HG03457 (cell line): ENCODE data around the gene NUCB1.
"Not testable (repeated sequence)": the region's sequence is repeated elsewhere in the genome, so short reads cannot be mapped to it uniquely, and the experiment has no call there.

ENCODE experiments used
- ATAC-seq: cut with Tn5 transposase; IDR thresholded peaks from one replicate; pipeline ENCODE4 v1.9.1; 2021; ENCODE audit warnings: moderate number of reproducible peaks; ENCODE audit not compliant: unreplicated experiment

The NUCB1 gene

GRCh38 chr19:48874303-48875135, 25.6 kb upstream of the NUCB1 start:
- no peak for ATAC-seq

DNA sequence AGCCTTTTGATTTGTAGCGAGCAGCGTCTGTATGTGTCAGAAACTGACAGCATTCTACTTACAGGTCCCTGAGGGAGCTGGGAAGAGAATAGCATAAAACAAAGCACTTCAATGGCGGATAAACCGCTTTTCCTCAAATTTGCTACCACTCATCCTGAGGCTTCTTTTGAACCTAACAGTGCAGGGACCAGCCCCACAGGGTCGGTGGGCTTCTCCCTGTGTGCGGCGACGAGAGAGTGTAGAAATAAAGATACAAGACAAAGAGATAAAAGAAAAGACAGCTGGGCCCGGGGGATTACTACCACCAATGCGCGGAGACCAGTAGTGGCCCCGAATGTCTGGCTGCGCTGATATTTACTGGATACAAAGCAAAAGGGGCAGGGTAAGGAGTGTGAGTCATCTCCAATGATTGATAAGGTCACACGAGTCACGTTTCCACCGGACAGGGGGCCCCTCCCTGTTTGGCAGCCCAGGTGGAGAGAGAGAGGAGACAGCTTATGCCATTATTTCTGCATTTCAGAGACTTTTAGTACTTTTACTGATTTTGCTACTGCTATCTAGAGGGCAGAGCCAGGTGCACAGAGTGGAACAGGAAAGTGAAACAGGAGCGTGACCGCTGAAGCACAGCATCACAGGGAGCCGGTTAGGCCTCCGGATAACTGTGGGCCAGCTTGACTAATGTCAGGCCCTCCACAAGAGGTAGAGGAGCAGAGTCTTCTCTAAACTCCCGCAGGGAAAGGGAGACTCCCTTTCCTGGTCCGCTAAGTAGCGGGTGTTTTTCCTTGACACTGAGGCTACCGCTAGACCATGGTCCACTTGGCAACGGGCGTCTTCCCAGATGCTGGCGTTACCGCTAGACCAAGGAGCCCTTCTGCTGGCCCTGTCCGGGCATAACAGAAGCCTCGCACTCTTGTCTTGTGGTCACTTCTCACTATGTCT, 23.8 kb upstream of the NUCB1 start:
- ATAC-seq, result not testable (repeated sequence)

DNA sequence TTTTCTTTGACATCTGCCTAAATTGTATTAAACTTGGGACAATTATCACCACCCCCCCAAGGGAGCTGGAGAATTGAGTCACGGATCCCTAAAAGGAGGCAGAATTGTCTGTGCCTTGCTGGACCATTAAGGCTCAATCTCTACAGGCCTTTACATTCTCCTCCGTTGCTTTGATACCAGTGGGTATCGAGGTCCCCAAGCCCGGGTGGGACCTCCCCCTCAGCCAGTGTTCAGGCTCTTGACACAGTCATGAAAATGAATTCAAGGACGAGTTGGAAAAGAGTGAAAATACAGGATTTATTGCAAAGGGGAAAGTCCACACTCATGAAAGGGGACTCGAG, 22.3 kb upstream of the NUCB1 start:
- no peak for ATAC-seq

DNA sequence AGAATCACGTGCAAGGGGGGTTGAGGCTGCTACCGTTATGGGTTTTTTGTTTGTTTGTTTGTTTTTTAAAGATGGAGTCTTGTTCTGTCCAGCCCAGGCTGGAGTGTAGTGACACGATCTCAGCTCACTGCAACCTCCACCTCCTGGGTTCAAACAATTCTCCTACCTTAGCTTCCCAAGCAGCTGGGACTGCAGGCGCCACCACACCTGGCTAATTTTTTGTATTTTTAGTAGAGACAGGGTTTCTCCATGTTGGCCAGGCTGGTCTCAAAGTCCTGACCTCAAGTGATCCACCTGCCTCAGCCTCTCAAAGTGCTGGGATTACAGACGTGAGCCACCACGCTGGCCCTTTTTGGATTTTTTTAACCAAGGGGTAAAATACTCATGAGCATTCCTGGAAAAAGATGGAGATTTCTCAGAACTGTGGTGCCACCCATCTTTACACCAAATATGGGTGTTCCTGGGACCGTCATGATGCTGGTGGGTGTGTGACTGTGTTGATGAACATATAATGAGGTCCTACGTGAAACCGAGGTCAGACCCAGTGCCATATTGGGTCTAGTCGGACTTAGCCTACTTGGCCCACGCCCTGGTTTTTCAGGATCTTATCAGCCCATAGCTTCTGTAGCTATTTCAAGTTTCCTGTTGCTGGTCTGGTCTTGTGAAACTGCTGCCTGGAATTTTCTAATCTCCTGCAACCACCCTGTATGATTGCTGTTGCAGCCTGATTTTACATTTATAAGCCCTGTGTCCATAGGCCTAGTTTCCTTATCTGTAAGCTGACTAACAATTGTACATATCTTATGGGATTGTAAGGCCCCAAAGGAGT, 21.7 kb upstream of the NUCB1 start:
- no peak for ATAC-seq

DNA sequence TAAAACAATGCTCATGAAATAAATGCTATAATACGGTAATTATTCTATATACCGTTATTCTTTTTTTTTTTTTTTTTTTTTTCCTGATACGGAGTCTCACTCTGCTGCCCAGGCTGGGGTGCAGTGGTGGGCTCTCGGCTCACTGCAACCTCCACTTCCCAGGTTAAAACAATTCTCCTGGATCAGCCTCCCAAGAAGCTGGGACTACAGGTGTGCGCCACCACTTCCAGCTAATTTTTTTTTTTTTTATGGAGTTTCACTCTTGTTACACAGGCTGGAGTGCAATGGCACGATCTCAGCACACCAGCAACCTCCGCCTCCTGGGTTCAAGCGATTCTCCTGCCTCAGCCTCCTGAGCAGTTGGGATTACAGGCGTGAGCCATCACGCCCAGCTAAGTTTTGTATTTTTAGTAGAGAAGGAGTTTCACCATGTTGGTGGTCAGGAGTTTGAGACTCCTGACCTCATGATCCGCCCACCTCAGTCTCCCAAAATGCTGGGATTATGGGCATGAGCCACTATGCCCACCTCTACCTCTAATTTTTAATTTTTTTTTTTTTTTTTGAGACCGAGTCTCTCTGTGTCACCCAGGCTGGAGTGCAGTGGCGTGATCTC, 21.0 kb upstream of the NUCB1 start:
- ATAC-seq, result no peak

DNA sequence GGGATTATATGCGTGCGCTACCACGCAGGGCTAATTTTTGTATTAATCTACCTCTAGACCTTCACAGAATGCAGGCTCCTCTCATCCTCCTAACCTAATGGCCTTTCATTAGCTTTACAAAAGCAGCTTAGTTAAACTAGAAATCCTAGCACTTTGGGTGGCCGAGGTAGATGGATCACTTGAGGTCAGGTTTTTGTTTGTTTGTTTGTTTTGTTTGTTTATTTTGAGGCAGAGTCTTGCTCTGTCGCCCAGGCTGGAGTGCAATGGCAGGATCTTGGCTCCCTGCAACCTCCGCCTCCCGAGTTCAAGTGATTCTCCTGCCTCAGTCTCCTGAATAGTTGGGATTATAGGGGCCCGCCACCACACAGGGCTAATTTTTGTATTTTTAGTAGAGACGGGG, 20.4 kb upstream of the NUCB1 start:
- ATAC-seq, result not testable (repeated sequence)

- ATAC-seq, result no peak
Observed at GRCh38 chr19:48881741-48882657, 18.1 kb upstream of the NUCB1 start.

- ATAC-seq, result no peak
Observed at GRCh38 chr19:48883726-48884125, 16.4 kb upstream of the NUCB1 start.

DNA sequence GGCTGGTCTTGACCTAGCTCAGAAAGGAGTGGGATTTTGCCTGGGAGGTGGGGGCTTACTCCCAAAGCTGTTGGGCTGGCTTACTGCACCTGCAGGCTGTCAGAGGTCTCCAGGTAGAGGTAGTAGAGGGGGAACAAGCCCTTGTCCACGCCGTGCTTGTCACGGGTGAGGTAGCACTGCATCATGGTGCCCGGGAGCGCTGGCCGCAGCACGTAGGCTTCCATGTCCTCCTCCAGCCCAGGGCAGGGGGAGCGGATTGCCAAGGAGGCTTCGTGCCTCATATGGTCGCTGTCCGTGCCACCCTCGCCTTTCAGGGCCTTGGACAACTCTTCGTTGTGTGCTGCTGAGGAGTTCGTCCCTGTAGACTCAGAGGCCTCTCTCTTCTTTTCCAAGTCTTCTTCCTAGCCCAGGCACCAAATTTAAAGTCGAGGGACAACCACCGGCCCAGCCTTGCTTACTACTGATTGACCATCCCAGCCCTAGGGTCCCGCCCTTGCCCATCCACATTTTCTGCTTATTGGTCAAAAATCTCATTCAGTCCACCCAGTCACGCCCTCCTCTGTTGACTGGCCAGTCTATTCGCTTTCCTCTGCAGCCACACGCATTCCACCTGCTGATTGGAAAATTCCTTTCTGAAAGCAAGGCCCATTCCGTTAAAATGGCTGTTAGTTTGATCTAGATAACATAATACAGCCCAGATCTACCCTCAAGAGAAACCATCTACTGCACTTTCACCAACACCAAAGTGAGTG, 12.1 kb upstream of the NUCB1 start:
- ATAC-seq, result no peak

GRCh38 chr19:48889496-48889895, 10.6 kb upstream of the NUCB1 start:
- not testable (repeated sequence) for ATAC-seq

- no peak for ATAC-seq
Observed at GRCh38 chr19:48890551-48890950, 9.6 kb upstream of the NUCB1 start.

GRCh38 chr19:48895226-48895625, 4.9 kb upstream of the NUCB1 start:
- no peak for ATAC-seq

- ATAC-seq, result no peak
Observed at GRCh38 chr19:48896191-48896720, 3.9 kb upstream of the NUCB1 start.

- no peak for ATAC-seq
Observed at GRCh38 chr19:48897181-48897580, 2.9 kb upstream of the NUCB1 start.

DNA sequence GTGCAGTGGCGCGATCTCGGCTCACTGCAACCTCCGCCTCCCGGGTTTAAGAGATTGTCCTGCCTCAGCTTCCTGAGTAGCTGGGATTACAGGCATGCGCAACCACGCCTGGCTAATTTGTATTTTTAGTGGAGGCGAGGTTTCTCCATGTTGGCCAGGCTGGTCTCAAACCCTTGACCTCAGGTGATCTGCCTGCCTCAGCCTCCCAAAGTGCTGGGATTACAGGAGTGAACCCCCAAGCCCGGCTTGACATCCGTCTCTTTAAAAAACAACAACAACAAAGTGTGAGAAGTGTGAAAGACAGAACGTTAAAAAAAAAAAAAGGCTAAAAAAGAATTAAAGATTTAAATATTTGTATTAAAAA, 744 bp upstream of the NUCB1 start:
- ATAC-seq, result not testable (repeated sequence)

DNA sequence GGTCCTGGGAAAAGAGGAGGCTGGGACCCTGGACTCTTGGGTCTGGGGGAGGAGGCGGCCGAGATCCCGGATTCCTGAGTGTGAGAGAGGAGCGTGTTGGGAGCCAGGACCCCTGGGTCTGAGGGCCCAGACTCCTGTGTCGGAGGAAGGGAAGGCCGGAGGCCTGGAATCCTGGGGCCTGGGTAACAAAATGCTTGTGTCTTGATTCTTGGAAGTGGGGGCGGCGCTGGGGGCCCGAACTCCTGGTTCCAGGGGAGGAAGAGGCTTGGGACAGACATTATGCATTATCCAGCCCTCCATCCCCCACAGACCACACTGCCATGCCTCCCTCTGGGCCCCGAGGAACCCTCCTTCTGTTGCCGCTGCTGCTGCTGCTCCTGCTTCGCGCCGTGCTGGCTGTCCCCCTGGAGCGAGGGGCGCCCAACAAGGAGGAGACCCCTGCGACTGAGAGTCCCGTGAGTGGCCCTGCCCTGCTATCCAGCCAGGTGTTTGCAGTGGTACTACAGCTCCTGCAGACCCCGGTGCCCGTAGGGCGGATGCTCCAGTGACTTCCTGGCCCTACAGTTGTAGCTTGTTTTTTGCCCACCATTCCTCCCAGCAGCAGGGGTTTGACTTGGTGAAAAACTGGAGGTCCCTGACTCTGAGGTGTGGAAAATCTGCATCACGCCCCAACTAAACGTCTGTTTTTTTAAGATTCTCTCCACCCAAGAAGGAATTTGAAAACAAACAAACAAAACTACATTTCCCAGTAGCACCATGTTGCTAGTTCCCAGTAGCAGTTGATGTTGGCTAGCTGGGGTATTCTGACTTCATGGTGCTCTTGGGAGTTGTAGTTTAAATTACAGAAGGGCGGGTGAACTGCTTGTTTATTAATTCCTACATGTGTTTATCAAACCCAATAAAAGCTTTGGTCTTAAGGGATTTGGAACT, 630 bp downstream of the NUCB1 start:
- ATAC-seq, result no peak

DNA sequence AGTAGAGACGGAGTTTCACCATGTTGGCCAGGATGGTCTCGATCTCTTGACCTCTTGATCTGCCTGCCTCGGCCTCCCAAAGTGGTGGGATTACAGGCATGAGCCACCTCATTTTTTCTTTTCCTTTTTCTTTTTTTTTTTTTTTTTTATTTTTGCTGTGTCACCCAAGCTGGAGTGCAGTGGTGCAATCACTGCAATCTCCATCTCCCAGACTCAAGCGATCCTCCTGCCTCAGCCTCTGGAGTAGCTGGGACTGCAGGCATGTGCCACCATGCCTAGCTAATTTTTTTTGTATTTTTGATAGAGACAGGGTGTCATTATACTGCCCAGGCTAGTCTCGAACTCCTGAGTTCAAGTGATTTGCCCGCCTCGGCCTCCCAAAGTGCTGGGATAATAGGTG, 2.2 kb downstream of the NUCB1 start:
- not testable (repeated sequence) for ATAC-seq

DNA sequence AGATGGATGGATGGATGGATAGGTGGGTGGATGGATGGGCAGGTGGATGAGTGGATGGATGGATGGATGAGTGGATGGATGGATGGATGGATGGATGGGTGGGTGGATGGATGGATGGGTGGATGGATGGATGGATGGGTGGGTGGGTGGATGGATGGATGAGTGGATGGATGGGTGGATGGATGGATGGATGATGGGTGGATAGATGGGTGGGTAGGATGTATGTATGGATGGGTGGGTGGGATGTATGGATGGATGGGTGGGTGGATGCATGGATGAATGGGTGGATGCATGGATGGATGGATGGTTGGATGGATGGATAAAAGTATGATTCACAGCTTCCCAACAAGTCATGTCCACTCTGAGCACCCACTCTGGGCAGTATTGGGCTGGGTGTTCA, 3.7 kb downstream of the NUCB1 start:
- ATAC-seq, result not testable (repeated sequence)
